Ureter (tissue), 1 donor: Measurements from ENCODE around the gene ULK1. TPM values are rescaled to one million over a fixed set of nuclear protein-coding genes. Genes with fewer than 3 reads are reported as not detected.
"Not testable (repeated sequence)": the region's sequence is repeated elsewhere in the genome, so short reads cannot be mapped to it uniquely, and the experiment has no call there.

Experiments used
- DNase-seq: peaks from one replicate; pipeline ENCODE4 v3.0.0-alpha.2; 2020; ENCODE audit warnings: low spot score
- total RNA-seq: library from RNA; stranded (reverse); gene quantifications from one replicate; pipeline ENCODE4 v1.2.4, GENCODE V29; 2023
- donor health status: DM: yes; HTN: yes; CAD: no.

The ULK1 gene
- total RNA-seq, 1 donor from 2014 or later = 31.8 TPM

DNA sequence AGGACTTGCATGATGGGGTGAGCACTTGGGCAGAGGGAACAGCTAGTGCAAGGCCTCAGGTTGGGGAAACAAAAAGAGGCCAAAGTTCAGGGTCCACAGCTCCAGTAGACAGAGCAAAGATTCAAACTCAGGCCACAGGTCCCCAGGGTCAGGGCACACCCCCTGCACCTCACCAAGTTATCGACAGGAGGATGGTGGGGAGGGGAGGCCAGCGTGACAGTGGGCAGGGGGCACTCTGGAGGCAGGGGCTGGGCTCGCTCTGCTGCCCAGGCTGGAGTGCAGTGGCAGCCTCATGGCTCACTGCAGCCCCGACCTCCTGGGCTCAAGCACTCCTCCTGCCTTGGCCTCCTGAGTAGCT lies 32.4 kb upstream of the ULK1 start:
- DNase-seq = no peak

DNA sequence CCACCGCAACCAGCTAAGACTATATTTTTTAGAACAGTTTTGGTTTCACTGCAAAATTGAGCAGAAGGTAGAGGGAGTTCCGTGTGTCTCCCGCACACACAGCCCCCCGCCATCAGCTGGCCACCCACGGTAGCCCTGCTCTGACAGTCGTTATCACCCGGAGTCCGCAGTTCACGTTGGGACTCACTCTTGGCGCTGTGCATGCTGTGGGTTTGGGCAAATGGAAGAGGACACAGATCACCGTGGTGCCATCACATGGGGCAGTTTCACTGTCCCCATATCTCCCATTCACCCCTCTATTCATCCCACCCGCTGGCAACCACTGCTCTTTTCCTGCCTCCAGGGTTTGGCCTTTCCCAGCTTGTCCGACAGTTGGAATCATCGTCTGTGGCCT lies 31.8 kb upstream of the ULK1 start:
- DNase-seq = no peak

DNA sequence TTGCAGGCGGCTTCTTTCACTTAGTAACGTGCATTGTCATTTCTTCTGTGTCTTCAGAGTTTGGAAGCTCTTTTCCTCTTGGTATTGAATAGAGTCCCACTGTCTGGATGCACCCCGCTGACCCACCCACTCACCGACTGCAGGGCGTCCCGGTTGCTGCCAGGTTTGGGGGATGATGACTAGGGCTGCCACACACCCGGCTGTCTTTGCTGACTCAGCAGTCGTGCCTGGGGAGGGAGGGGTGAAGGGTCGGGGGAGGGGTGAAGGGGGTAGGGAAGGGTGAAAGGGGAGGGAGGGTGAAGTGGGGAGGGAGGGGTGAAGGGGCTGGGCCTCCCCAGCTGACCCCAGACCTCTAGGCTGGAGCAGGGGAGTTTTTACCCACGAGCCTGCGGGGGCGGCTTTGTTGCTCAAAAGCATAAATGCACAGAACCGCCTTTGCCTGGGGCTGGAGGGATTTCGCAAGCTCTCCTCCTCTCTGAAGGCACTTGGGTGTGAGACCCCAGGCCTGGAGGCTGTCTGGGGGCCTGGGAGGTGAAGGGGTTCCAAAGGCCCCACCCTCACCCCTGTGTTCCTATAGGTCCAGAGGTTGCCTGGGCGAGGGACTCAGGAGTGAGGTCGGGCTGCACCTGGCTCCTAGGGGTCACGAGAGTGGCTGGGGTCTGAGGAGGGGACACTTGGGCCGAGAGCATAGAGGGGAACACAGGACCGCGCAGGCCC lies 31.3 kb upstream of the ULK1 start:
- DNase-seq = no peak

DNA sequence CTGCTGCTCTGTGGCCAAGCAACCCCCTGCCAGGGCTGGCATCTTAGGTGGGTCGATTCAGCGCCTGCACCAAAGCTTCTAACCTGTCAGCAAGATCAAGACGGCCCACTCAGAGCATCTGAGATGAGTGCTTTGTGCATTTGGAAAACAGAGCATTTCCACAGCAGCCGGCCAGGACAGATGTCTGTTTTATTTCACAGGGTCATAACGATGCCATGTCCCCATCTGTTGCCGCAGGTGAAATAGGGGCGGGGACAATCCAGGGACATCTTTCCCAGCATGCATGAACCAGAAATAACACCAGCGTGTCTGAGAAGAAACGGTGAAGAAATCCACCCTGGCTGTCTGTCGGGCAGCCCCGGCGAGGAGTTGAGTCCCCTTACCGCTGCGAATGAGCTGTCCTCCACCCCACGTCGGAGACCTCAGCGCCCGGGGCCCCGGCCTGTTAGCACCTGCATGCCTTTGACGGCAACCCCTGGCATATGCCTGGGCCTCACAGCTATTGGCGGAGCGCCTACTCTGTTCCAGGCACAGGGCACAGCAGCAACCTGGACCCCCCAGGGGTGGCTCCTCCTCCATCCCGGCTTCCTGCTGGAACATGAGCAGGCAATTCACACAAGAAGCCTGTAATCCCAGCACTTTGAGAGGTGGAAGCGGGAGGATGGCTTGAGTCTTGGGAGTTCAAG lies 30.6 kb upstream of the ULK1 start:
- DNase-seq = no peak

DNA sequence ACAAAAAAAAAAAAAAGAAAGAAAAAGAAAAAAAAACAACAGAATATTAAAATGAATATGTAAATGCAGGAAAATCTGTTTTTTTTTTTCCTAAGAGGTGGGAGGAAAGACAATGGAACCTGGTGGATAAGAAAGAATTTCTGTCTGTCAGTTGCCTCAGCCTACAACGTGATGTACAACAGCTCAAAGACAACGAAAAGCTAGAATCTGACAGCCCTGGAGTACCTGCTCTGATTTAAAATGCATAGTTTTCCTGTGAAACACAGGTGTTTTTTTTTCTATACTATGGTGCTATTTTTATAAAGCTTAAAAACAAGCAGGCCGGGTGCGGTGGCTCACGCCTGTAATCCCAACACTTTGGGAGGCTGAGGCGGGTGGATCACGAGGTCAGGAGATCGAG lies 30.0 kb upstream of the ULK1 start:
- DNase-seq = no peak

DNA sequence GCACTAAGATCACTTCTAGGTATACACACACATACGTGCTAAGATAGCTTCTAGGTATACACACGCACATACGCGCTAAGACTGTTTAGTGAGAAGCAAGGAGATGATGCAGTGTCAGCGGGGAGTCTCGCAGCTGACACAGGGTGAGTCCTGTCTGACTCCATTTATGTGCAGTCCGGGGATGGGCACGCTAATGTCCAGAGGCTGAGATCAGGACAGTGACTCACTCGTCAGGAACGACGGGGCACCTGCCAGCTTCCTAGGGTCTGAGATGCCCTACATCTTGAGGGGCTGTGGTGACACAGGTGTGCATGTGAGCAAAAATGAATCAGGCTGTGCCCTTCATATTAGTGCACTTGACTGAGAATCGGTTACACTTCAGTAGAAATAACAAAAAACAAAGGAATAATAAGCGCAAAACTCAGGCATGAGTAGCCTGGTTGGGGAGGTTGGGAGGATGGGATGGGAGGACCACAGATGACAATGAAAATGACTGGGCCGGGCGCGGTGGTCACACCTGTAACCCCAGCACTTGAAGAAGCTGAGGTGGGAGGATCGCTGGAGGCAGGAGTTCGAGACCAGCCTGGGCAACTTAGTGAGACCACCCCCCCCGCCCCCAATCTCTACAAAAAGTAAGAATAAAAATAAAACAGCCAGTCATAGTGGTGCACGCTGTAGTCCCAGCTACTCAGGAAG lies 29.1 kb upstream of the ULK1 start:
- no peak for DNase-seq

DNA sequence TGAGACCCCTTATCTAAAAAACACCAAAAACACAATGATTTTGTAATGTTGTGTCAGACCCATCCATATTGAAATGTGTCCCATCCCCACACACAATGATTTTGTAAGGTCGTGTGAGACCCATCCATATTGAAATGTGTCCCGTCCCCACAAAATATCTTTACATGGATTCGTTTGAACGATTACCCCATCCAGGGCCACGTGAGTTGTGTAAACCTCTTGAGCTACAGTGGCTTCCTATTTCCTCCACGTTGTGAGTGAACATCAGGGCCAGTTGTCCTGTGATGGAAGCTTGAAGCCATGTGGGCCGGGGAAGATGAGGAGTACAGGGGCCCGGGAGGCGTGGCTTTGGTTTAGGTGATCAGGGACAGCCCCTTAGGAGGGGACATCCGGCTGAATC lies 27.0 kb upstream of the ULK1 start:
- no peak for DNase-seq

DNA sequence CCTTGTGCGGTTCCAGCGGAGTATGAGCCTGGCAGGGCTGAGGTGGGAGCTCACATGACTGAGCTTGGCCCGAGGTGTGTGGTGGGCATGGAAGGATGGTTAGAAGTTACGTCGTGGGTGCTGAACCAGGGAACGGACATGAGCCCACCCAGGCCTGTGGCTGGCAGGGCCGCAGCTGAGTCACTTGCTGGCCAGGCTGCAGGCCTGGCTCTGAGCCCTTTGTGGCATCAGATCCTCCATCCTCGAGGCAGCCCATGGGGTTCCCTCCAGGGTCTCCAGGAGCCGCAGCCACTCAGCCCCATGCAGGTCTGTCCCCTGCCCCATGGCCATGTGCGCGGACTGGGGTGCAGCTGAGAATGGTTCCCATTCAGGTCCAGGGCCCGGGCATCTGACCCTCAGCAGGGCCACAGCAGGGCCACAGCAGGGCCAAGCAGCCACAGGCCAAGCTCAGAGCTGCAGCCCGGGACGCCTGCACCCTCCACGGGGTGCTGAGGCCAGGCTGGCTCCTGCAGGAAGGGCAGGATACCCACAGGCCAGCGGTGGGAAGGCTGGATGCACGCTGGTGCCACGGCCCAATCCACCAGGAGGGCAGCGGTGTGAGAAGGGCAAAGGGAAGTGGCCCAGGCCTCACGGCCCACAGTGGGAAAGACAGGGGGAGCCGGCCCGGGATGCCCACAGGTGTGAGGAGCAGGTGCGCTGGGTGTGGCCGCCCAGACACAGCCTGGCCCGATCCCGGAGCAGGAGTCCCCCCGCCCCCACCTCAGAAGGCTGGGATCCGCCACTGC lies 26.3 kb upstream of the ULK1 start:
- DNase-seq = no peak

DNA sequence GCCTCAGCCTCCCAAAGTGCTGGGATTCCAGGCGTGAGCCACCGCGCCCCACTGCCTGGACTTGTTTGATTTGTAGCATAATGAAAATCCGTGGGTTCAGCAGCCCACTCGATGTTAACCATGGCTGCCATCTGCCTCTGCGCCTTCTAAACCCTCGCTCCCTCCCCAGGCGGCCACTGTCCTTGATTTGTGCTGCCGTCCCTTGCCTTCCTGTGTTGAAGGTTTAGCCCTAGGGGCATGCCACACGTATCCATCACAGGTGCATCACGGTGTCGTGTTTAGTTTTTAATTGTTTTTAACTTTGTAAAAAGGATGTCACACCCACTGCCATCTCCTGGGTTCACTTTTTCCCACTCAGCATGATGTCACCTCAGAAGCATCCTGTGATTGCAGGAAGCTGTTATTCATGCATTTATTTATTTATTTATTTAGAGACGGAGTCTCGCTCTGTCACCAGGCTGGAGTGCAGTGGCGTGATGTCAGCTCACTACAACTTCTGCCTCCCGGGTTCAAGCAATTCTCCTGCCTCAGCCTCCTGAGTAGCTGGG lies 24.5 kb upstream of the ULK1 start:
- DNase-seq = no peak

DNA sequence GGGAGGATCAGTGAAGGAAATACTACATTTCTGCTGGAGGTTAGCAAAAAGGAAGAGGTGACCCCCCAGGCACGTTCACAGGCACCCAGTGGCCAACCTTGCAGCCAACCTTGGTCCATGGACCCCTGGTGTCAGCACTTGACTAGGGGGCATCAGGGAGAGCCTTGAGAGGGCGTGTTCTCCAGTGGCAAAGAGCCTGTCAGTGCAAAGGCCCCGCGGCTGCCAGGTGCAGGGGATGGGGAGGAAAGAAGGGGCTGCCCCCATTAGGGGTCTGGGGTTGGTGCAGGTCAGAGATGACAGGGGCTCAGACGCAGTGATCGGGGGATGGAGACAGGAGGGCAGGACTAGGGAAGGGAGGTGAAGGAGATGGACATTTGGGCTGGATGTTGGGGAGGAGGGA lies 22.7 kb upstream of the ULK1 start:
- no peak for DNase-seq

DNA sequence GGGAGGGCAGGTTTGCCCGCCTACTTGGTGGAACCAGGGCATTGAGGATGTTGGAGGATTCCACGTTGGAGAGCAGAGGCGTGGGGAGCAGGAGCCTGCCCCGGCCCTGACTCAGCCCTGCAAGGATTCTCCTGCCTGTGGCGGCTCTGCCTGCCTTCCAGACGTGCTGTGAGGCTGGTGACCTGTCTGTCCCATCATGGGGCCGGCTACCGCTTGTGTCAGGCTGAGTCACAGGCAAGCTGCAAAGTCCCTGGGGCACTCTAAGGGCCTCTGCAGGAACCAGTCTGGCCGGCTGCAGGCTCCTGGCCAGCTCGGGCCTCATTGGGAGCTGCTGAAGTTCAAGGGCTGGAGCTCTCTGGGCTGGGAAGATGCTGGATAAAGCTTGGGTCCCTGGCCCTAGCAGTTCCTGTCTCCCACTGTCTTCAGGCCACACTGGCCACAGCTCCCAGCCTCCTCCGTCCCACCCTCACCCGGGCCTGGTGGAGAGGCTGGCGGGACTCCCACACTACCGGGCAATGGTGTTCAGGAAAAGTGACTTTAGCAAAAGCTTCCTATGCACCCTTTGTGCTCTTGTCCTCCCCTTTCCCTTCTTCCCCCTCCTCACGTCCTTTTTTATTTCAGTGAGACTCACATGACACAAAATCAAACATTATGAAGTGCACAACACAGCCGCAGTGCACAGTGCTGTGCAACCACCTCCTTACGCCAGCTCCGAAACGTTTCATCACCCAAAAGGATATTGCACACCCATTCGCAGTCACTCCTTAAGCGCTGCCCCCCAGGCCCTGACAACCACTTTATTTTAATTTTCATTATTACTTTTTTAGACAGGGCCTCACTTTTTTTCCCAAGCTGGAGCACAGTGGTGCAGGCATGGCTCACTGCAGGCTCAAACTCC lies 22.0 kb upstream of the ULK1 start:
- DNase-seq = no peak

DNA sequence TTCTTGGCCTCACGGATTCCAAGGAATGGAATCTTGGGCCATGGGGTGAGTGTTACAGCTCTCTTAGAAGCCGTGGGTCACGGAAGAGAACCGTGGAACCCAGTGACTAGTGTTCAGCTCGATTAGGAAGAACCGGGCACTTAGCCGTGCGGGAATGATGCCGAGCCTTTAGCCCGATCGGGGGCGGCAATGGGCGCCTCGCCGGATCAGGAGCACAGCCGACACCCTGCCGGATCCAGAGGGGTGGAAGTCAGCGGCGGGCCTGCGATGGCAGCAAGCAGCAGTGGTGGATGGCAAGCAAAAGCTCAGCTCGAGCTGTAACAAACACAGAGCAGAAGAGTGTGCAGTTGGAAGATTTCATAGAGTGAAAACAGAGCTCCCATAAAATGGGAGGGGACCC lies 21.1 kb upstream of the ULK1 start:
- no peak for DNase-seq

DNA sequence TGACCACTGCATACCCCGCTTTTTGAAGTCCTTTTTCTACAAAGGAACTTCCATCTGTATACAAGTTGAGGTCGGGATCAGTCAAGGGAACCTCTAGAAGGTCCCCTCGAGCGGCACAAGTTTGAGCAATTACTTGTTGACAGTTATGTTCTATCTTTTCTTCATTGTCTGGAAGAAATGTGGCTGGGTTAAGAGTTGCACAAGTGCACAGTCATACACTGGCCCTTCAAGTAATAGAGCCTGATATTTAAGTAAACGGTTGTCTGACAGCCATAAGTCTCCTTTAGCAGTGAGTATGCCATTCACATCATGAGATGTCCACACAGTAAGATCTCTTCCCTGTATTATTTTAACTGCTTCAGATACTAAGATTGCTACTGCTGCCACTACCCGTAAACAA lies 19.4 kb upstream of the ULK1 start:
- DNase-seq = not testable (repeated sequence)

DNA sequence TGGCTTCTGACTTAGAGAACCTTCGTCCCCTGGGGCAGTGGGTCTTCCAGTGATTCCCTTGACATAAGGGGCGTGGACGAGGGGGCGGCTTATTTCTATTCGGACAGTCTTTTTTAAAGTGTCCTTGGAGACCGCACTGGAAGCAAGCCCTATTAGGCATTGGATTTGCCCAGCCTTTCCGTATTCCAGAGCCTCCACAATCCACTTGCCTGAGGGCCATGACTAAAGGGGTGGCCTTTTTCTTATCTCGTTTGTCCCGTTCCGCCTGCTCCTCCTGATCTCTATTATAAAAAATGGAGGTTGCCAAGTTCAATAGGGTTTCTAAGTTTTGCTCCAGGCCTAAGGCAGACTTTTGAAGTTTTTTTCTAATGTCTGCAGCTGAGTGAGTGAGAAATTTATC lies 17.2 kb upstream of the ULK1 start:
- not testable (repeated sequence) for DNase-seq

DNA sequence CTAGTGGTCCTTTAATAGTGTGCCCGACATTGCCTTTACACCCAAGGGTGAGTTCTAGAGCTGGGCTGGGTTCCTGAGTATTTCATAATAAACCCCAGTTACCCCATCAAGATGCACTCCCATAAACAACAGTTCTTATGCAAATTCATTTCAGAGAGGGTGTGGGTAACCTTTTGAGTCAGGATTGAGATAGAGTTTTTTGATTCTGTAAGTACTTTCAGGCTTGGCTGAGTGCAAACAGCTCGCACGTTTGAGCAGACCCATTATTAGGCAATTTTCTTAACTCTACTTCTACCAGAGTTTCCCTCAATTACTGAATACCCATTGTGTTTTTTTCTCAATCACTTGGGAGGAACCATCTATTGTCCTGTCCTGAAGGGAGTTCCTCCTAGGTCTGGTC lies 16.0 kb upstream of the ULK1 start:
- not testable (repeated sequence) for DNase-seq

DNA sequence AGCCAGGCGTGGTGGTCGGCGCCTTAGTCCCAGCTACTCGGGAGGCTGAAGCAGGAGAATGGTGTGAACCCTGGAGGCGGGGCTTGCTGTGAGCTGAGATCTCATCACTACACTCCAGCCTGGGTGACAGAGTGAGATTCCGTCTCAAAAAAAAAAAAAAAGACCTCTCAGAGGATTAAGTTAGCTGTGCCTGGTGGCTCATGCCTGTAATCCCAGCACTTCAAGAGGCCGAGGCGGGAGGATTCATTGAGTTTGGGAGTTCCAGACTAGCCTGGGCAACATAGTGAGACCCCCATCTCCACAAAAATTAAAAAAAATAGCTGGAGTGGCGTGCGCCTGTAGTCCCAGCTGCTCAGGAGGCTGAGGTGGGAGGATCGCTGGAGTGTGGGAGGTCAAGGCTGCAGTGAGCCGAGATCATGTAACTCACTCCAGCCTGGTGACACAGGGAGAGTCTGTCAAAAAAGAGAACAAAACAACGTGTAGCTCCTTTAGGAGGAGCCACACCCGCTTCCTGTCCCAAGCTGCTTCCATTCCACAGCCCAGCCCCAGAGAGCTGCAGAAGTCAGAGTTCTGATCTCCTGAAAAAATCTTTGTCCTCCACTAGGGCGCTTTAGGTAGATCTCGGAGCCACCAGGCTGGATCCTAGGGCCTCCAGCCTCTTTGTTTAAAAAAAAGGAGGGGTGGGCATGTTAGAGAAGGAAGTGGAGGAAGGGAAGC lies 11.5 kb upstream of the ULK1 start:
- no peak for DNase-seq

DNA sequence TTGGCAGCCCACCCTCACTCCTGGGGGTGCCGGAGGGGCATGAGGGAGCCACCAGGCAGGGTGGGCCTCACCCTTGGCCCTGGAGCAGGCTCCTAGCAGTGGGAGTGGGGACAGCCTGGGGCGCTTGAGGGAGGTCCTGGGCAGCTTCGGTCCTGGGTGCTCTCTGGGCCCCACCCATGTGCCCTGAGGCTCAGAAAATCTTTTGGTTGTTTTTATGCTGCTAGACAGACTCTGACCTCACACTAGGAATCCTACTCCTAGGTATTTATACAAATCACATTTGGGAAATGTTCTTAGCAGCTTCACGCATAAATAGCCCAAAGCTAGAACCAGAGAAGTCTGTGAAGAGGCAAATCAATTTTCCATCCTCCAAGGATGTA lies 10.9 kb upstream of the ULK1 start:
- no peak for DNase-seq

DNA sequence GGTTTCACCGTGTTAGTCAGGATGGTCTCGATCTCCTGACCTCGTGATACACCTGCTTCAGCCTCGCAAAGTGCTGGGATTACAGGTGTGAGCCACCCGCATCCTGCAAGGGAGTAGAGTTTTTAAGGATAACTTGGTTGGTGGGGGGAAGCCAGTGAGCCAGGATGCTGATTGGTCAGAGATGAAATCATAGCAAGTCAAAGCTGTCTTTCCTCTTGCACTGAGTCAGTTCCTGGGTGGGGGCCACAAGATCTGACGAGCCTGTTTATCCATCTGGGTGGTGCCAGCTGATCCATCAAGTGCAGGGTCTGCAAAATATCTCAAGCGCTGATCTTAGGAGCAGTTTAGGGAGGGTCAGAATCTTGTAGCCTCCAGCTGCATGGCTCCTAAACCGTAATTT lies 9.3 kb upstream of the ULK1 start:
- not testable (repeated sequence) for DNase-seq

DNA sequence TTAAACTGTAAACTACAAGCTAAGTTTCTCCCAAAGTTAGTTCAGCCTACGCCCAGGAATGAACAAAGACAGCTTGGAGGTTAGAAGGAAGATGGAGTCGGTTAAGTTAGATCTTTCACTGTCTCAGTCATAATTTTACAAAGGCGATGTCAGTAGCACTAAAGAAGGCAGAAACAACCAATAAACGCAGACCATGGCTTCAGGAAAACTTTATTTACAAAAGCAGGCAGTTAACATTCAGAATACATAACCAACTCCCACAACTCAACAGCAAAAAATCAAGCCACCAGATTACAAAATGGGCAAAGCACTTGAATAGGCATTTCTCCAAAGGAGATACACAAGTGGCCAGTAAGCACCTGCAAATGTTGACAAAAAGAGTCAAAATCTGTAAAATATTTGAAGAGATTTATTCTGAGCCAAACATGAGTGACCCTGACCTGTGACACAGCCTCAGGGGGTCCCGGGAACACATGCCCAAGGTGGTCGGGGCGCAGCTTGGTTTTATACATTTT lies 8.8 kb upstream of the ULK1 start:
- DNase-seq = no peak

DNA sequence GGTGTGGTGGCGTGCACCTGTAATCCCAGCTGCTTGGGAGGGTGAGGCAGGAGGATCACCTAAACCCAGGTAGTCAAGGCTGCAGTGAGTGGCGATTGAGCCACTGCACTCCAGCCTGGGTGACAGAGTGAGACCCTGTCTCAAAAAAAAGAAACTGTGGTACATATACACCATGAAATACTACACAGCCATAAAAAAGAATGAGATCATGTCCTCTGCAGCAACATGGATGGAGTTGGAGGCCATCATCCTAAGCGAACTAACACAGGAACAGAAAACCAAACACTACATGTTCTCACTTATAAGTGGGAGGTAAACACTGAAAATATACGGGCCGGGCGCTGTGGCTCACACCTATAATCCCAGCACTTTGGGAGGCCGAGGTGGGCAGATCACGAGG lies 2.7 kb upstream of the ULK1 start:
- not testable (repeated sequence) for DNase-seq
